H9 (cell line): ENCODE data around the gene CCDC34. TPM values are rescaled to one million over a fixed set of nuclear protein-coding genes. Genes with fewer than 3 reads are reported as not detected.
A peak's percentile ranks its signal among the peaks of the same experiment; 100 is the strongest.

Experiments used
- DNase-seq: peaks from one replicate; pipeline ENCODE4 v3.0.0-alpha.2; 2017
- H2AFZ ChIP-seq: one replicate; pipeline ENCODE4 v1.6.1; 2013; ENCODE audit warnings: mild to moderate bottlenecking, low read length, control low read depth, moderate library complexity
- H2AK5ac ChIP-seq: 2 replicates; pipeline ENCODE4 v1.6.1; 2013; ENCODE audit warnings: low read length, control low read depth, mixed read lengths; ENCODE audit not compliant: insufficient read length
- H2BK120ac ChIP-seq: one replicate; pipeline ENCODE4 v1.6.1; 2013; ENCODE audit warnings: low read depth, mild to moderate bottlenecking, low read length, control low read depth, inconsistent platforms; ENCODE audit not compliant: poor library complexity, severe bottlenecking
- H2BK12ac ChIP-seq: 2 replicates; pipeline ENCODE4 v1.6.1; 2013; ENCODE audit warnings: low read length, control low read depth, mixed read lengths, low read depth; ENCODE audit not compliant: insufficient read length
- H2BK15ac ChIP-seq: 2 replicates; pipeline ENCODE4 v1.6.1; 2013; ENCODE audit warnings: low read depth, low read length, control low read depth
- H2BK20ac ChIP-seq: one replicate; pipeline ENCODE4 v1.6.1; 2013; ENCODE audit warnings: low read depth, mild to moderate bottlenecking, low read length, control low read depth, inconsistent platforms; ENCODE audit not compliant: poor library complexity, severe bottlenecking
- H2BK5ac ChIP-seq: 2 replicates; pipeline ENCODE4 v1.6.1; 2013; ENCODE audit warnings: low read length, control low read depth, mixed read lengths; ENCODE audit not compliant: insufficient read length
- H3K14ac ChIP-seq: 2 replicates; pipeline ENCODE4 v1.6.1; 2013; ENCODE audit warnings: low read length, control low read depth; ENCODE audit not compliant: insufficient read depth
- H3K18ac ChIP-seq: 2 replicates; pipeline ENCODE4 v1.6.1; 2013; ENCODE audit warnings: low read depth, mild to moderate bottlenecking, mixed read lengths, low read length, control low read depth; ENCODE audit not compliant: insufficient read length
- H3K23ac ChIP-seq: 2 replicates; pipeline ENCODE4 v1.6.1; 2013; ENCODE audit warnings: low read length, control low read depth, mixed read lengths, low read depth; ENCODE audit not compliant: insufficient read length
- H3K23me2 ChIP-seq: 2 replicates; pipeline ENCODE4 v1.6.1; 2013; ENCODE audit warnings: low read depth, mild to moderate bottlenecking, mixed read lengths, low read length, control low read depth; ENCODE audit not compliant: insufficient read length, poor library complexity, severe bottlenecking
- H3K27ac ChIP-seq: 2 replicates; pipeline ENCODE4 v1.5.1; 2013; ENCODE audit warnings: low read length, control low read depth, mixed read lengths, low read depth; ENCODE audit not compliant: insufficient read length
- H3K27me3 ChIP-seq: 2 replicates; pipeline ENCODE4 v1.6.1; 2013; ENCODE audit warnings: low read length, control low read depth, inconsistent platforms; ENCODE audit not compliant: insufficient read depth
- H3K4ac ChIP-seq: 2 replicates; pipeline ENCODE4 v1.6.1; 2013; ENCODE audit warnings: low read depth, mild to moderate bottlenecking, control low read depth, inconsistent platforms, low read length, moderate library complexity
- H3K4me1 ChIP-seq: 2 replicates; pipeline ENCODE4 v1.6.1; 2013; ENCODE audit warnings: low read length, control low read depth, inconsistent platforms; ENCODE audit not compliant: insufficient read depth
- H3K4me2 ChIP-seq: 2 replicates; pipeline ENCODE4 v1.6.1; 2013; ENCODE audit warnings: low read length, control low read depth, mixed read lengths; ENCODE audit not compliant: insufficient read length, insufficient read depth
- H3K56ac ChIP-seq: 2 replicates; pipeline ENCODE4 v1.6.1; 2013; ENCODE audit warnings: low read depth, mild to moderate bottlenecking, mixed read lengths, low read length, control low read depth; ENCODE audit not compliant: insufficient read length
- H3K79me1 ChIP-seq: 2 replicates; pipeline ENCODE4 v1.6.1; 2013; ENCODE audit warnings: low read depth, mild to moderate bottlenecking, moderate library complexity, low read length, control low read depth, inconsistent platforms; ENCODE audit not compliant: insufficient read depth, poor library complexity, severe bottlenecking
- H3K79me2 ChIP-seq: 2 replicates; pipeline ENCODE4 v1.6.1; 2013; ENCODE audit warnings: low read length, control low read depth, inconsistent platforms; ENCODE audit not compliant: insufficient read depth
- H3K9ac ChIP-seq: 2 replicates; pipeline ENCODE4 v1.6.1; 2013; ENCODE audit warnings: low read length, control low read depth, mixed read lengths; ENCODE audit not compliant: insufficient read length; ENCODE audit errors: extremely low read depth
- H3K9me3 ChIP-seq: one replicate; pipeline ENCODE4 v1.6.1; 2013; ENCODE audit warnings: low read depth, low read length, inconsistent platforms; ENCODE audit not compliant: control insufficient read depth
- H3T11ph ChIP-seq: one replicate; pipeline ENCODE4 v1.6.1; 2013; ENCODE audit warnings: mild to moderate bottlenecking, low read length, control low read depth, inconsistent platforms
- H4K20me1 ChIP-seq: one replicate; pipeline ENCODE4 v1.6.1; 2013; ENCODE audit not compliant: control insufficient read depth, insufficient read length, insufficient read depth
- H4K5ac ChIP-seq: 2 replicates; pipeline ENCODE4 v1.6.1; 2013; ENCODE audit warnings: low read depth, mild to moderate bottlenecking, mixed read lengths, low read length, control low read depth; ENCODE audit not compliant: insufficient read length
- H4K8ac ChIP-seq: replicated peaks from 2 replicates; pipeline ENCODE4 v1.6.1; 2013; ENCODE audit warnings: low read length, control low read depth, mixed read lengths, low read depth; ENCODE audit not compliant: insufficient read length
- H4K91ac ChIP-seq: 2 replicates; pipeline ENCODE4 v1.6.1; 2013; ENCODE audit warnings: low read depth, mild to moderate bottlenecking, moderate library complexity, mixed read lengths, low read length, control low read depth; ENCODE audit not compliant: insufficient read length
- H3K27ac Mint-ChIP-seq, 3 experiments: 2 replicates in 2 of 3; 3 replicates in 1 of 3; pipeline ENCODE4 v1.8.0; 2020 to 2021; ENCODE audit warnings: mixed read lengths in 3 of 3, mild to moderate bottlenecking in 1 of 3, moderate library complexity in 1 of 3
- H3K27me3 Mint-ChIP-seq: 2 replicates; pipeline ENCODE4 v1.8.0; 2021; ENCODE audit warnings: low read depth, mild to moderate bottlenecking, moderate library complexity, mixed read lengths
- H3K36me3 Mint-ChIP-seq, 3 experiments: 2 replicates in 2 of 3; 3 replicates in 1 of 3; pipeline ENCODE4 v1.8.0; 2020 to 2021; ENCODE audit warnings: low read depth in 3 of 3, mixed read lengths in 3 of 3; ENCODE audit not compliant: insufficient read depth in 1 of 3
- H3K4me1 Mint-ChIP-seq, 2 experiments: 2 replicates each; pipeline ENCODE4 v1.8.0; 2020; ENCODE audit warnings: mixed read lengths in 2 of 2
- H3K4me3 Mint-ChIP-seq, 2 experiments: 2 replicates in 1 of 2; 3 replicates in 1 of 2; pipeline ENCODE4 v1.8.0; 2020 to 2021; ENCODE audit warnings: mild to moderate bottlenecking in 2 of 2, mixed read lengths in 2 of 2, moderate library complexity in 1 of 2
- H3K9me3 Mint-ChIP-seq, 2 experiments: 2 replicates in 1 of 2; 3 replicates in 1 of 2; pipeline ENCODE4 v1.8.0; 2020; ENCODE audit warnings: mild to moderate bottlenecking in 2 of 2, mixed read lengths in 2 of 2, moderate library complexity in 1 of 2
- CTCF ChIP-seq: fragments of 200-600 bp; sonication (generic); conservative IDR thresholded peaks from 3 replicates; pipeline ENCODE4 v1.8.0; 2021; ENCODE audit warnings: antibody characterized with exemption, mild to moderate bottlenecking
- WGBS: extraction: QIAGEN DNeasy Blood & Tissue Kit; methylation state at CpG from one replicate; pipeline ENCODE4 v1.1.7; 2013; ENCODE audit warnings: missing lambda C conversion rate, low lambda C conversion rate, mixed read lengths; ENCODE audit not compliant: insufficient read length; ENCODE audit errors: extremely low coverage; 5-methylcytosine and 5-hydroxymethylcytosine counted together
- total RNA-seq: library from RNA; stranded (reverse); gene quantifications from 2 replicates; pipeline ENCODE4 v1.2.1, GENCODE V29; 2021

Gene CCDC34
- total RNA-seq, 1 experiment from 2014 or later: 25.2 TPM

- H3K9me3 ChIP-seq: no peaks in the 10 kb centered on the region
- no peak overlapping the region for H2BK20ac ChIP-seq
- Mint-ChIP-seq H3K27me3 (no peaks in the 10 kb centered on the region), H3K36me3 (peaks cover 13 to 88% (median 77%) of the 10 kb centered on the region in 3 experiments; a peak in 6 of 7 replicates), H3K9me3 (no peaks in the 10 kb centered on the region), H3K4me3 (no peak overlapping the region), H3K4me1 (peaks cover 3% of the 10 kb centered on the region in 2 experiments; a peak in 2 of 4 replicates), H3K27ac (peak overlapping the region in 1 of 3 experiments; percentile 82; a peak in 2 of 7 replicates)
- no peaks in the 10 kb centered on the region for H3K23me2 ChIP-seq
- H4K20me1 ChIP-seq: no peaks in the 10 kb centered on the region
- H3K23ac ChIP-seq: no peak overlapping the region
- no peaks in the 10 kb centered on the region for H3K4me1 ChIP-seq
- no peak overlapping the region for H3K9ac ChIP-seq
- no peaks in the 10 kb centered on the region for H3K79me1 ChIP-seq
- 100% methylated on average over 1 of the region's 3 CpGs for WGBS
- no peak overlapping the region for H3K18ac ChIP-seq
- no peak for TF ChIP-seq CTCF
- H3K27me3 ChIP-seq: no peaks in the 10 kb centered on the region
- no peak overlapping the region for H2BK12ac ChIP-seq
- H3T11ph ChIP-seq: no peak overlapping the region
- no peak for DNase-seq
- no peak overlapping the region for H3K56ac ChIP-seq
- no peak overlapping the region for H4K8ac ChIP-seq
- no peak overlapping the region for H2AK5ac ChIP-seq
- no peak overlapping the region for H2BK120ac ChIP-seq
- H3K4ac ChIP-seq: no peak overlapping the region
- no peak overlapping the region for H2AFZ ChIP-seq
- H3K27ac ChIP-seq: no peak overlapping the region
- H3K4me2 ChIP-seq: no peak overlapping the region
- H3K14ac ChIP-seq: no peak overlapping the region
- H4K91ac ChIP-seq: no peak overlapping the region
- no peak overlapping the region for H2BK15ac ChIP-seq
- no peak overlapping the region for H2BK5ac ChIP-seq
- H3K79me2 ChIP-seq: no peaks in the 10 kb centered on the region
- H4K5ac ChIP-seq: no peak overlapping the region
Measured at GRCh38 chr11:27379449-27379848, 16.4 kb upstream of the CCDC34 start.
